ENCODE measurements around the gene SYNE3.

GRCh38 chr14:95471476-95471875 lies 45.0 kb downstream of the SYNE3 start:
- no peak for TF ChIP-seq CTCF (IDR thresholded peaks at IDR 0.05; ENCODE audit: insufficient read depth, low read depth, low read length)
- TF ChIP-seq EZH2 (IDR thresholded peaks at IDR 0.05; ENCODE audit: insufficient read depth, low read length), result no peak

Measured in astrocyte (in vitro differentiated cells and primary cell).